ENCODE results near the gene ZNF653. TPM values are rescaled to one million over a fixed set of nuclear protein-coding genes. Genes with fewer than 3 reads are reported as not detected.
A peak's percentile ranks its signal among the peaks of the same experiment; 100 is the strongest.

The ZNF653 gene
- total RNA-seq, 1 donor = 2.9 TPM

DNA sequence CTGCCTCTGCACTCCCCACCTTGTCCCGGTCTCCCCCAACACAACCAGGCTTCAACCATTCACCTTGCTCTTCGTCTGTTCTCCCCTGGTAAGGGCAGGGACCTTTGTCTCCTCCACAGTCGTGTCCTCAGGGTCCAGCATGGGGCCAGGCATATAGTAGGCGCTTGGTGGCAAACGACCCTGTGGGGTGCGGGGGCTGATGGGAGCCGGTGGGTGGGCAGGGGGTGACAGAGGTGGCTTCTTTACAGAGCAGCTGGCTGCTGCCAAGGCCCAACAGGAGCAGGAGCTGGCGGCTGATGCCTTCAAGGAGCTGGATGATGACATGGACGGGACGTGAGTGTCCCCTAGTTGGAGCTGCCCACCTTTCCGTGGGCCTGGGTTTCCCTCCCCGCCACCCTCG, 60.5 kb downstream of the ZNF653 start:
- H3K36me3 ChIP-seq (ENCODE audit: insufficient read depth, low read length) = peaks cover 37% of the 10 kb centered on the region
- H3K4me2 ChIP-seq (ENCODE audit: insufficient read depth, low read length) = no peak overlapping the region
- no peak overlapping the region for H3K4me3 ChIP-seq (ENCODE audit: insufficient read depth, low read length)
- DNase-seq (ENCODE audit: insufficient read length, low spot score, missing footprints) = peak; percentile 34
- H2AFZ ChIP-seq (ENCODE audit: low read length) = no peak overlapping the region
- H4K20me1 ChIP-seq (ENCODE audit: insufficient read depth, low read length) = no peaks in the 10 kb centered on the region
- no peaks in the 10 kb centered on the region for H3K27me3 ChIP-seq (ENCODE audit: insufficient read depth, low read length)
- TF ChIP-seq, protein P1, sequence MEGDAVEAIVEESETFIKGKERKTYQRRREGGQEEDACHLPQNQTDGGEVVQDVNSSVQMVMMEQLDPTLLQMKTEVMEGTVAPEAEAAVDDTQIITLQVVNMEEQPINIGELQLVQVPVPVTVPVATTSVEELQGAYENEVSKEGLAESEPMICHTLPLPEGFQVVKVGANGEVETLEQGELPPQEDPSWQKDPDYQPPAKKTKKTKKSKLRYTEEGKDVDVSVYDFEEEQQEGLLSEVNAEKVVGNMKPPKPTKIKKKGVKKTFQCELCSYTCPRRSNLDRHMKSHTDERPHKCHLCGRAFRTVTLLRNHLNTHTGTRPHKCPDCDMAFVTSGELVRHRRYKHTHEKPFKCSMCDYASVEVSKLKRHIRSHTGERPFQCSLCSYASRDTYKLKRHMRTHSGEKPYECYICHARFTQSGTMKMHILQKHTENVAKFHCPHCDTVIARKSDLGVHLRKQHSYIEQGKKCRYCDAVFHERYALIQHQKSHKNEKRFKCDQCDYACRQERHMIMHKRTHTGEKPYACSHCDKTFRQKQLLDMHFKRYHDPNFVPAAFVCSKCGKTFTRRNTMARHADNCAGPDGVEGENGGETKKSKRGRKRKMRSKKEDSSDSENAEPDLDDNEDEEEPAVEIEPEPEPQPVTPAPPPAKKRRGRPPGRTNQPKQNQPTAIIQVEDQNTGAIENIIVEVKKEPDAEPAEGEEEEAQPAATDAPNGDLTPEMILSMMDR (IDR thresholded peaks at IDR 0.05; ENCODE audit: extremely low read depth, low read depth, low read length) = no peak
- H3K27ac ChIP-seq (ENCODE audit: low read depth, low read length) = no peak overlapping the region
- no peaks in the 10 kb centered on the region for H3K9me3 ChIP-seq (ENCODE audit: low read depth, low read length)
- no peaks in the 10 kb centered on the region for H3K79me2 ChIP-seq (ENCODE audit: insufficient read depth, low read length)
- H3K4me1 ChIP-seq (ENCODE audit: insufficient read depth, low read length) = no peaks in the 10 kb centered on the region

DNA sequence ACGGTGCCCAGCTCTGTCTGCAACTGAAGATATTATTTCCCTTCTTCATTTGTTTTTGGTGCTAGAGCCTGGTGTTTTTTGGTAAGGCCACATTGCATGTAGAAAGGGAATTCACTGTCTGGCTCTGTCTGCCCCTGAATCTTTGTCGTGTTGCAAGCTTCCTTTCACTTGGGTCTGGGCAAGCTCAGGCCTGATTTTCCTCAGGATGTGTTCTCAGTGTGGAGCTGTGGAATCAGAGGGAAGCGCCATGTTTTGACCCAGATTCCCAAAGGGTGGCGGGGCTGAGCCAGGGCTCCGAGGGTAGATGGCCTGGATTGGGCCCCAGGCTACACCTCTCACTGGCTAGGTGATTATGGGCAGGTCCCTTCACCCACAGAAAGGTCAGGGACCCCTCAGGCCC, 61.6 kb downstream of the ZNF653 start:
- Histone ChIP-seq H3K27ac (ENCODE audit: low read depth, low read length) (no peak overlapping the region), H2AFZ (ENCODE audit: low read length) (no peak overlapping the region), H3K79me2 (ENCODE audit: insufficient read depth, low read length) (no peaks in the 10 kb centered on the region), H4K20me1 (ENCODE audit: insufficient read depth, low read length) (no peaks in the 10 kb centered on the region), H3K4me1 (ENCODE audit: insufficient read depth, low read length) (no peaks in the 10 kb centered on the region), H3K4me2 (ENCODE audit: insufficient read depth, low read length) (no peak overlapping the region), H3K4me3 (ENCODE audit: insufficient read depth, low read length) (no peak overlapping the region), H3K36me3 (ENCODE audit: insufficient read depth, low read length) (peaks cover 40% of the 10 kb centered on the region), H3K27me3 (ENCODE audit: insufficient read depth, low read length) (no peaks in the 10 kb centered on the region), H3K9me3 (ENCODE audit: low read depth, low read length) (no peaks in the 10 kb centered on the region)
- DNase-seq (ENCODE audit: insufficient read length, low spot score, missing footprints) = peak; percentile 82
- TF ChIP-seq, protein P1 (IDR thresholded peaks at IDR 0.05; ENCODE audit: extremely low read depth, low read depth, low read length) = no peak

GRCh38 chr19:11437955-11438354, 67.7 kb downstream of the ZNF653 start:
- Histone ChIP-seq H3K4me2 (ENCODE audit: insufficient read depth, low read length) (no peak overlapping the region), H3K4me3 (ENCODE audit: insufficient read depth, low read length) (no peak overlapping the region), H3K36me3 (ENCODE audit: insufficient read depth, low read length) (peaks cover 45% of the 10 kb centered on the region), H4K20me1 (ENCODE audit: insufficient read depth, low read length) (peaks cover 8% of the 10 kb centered on the region), H3K4me1 (ENCODE audit: insufficient read depth, low read length) (peaks cover 13% of the 10 kb centered on the region), H3K27ac (ENCODE audit: low read depth, low read length) (no peak overlapping the region), H2AFZ (ENCODE audit: low read length) (no peak overlapping the region), H3K9me3 (ENCODE audit: low read depth, low read length) (no peaks in the 10 kb centered on the region), H3K79me2 (ENCODE audit: insufficient read depth, low read length) (peaks cover 23% of the 10 kb centered on the region), H3K27me3 (ENCODE audit: insufficient read depth, low read length) (no peaks in the 10 kb centered on the region)
- TF ChIP-seq, protein P1 (IDR thresholded peaks at IDR 0.05; ENCODE audit: extremely low read depth, low read depth, low read length) = no peak
- DNase-seq (ENCODE audit: insufficient read length, low spot score, missing footprints) = no peak

- H3K4me1 ChIP-seq (ENCODE audit: insufficient read depth, low read length) = peaks cover 13% of the 10 kb centered on the region
- H3K9me3 ChIP-seq (ENCODE audit: low read depth, low read length) = no peaks in the 10 kb centered on the region
- peaks cover 23% of the 10 kb centered on the region for H3K79me2 ChIP-seq (ENCODE audit: insufficient read depth, low read length)
- peak overlapping the region; percentile 92 for H3K4me2 ChIP-seq (ENCODE audit: insufficient read depth, low read length)
- H3K36me3 ChIP-seq (ENCODE audit: insufficient read depth, low read length) = peaks cover 30% of the 10 kb centered on the region
- peak overlapping the region; percentile 100 for H3K4me3 ChIP-seq (ENCODE audit: insufficient read depth, low read length)
- DNase-seq (ENCODE audit: insufficient read length, low spot score, missing footprints) = peak; percentile 82
- H4K20me1 ChIP-seq (ENCODE audit: insufficient read depth, low read length) = peaks cover 8% of the 10 kb centered on the region
- peak overlapping the region; percentile 67 for H3K27ac ChIP-seq (ENCODE audit: low read depth, low read length)
- TF ChIP-seq, protein P1 (IDR thresholded peaks at IDR 0.05; ENCODE audit: extremely low read depth, low read depth, low read length) = no peak
- H3K27me3 ChIP-seq (ENCODE audit: insufficient read depth, low read length) = no peaks in the 10 kb centered on the region
- peak overlapping the region; percentile 99 for H2AFZ ChIP-seq (ENCODE audit: low read length)
These were observed 69.8 kb downstream of the ZNF653 start for GRCh38 chr19:11435833-11436313.
